GM12878 (cell line): ENCODE measurements around the gene KLF9. TPM values are rescaled to one million over a fixed set of nuclear protein-coding genes. Genes with fewer than 3 reads are reported as not detected.

Experiments
- ATAC-seq: fragments of 200-7000 bp; cut with Tn5 transposase; 3 replicates; pipeline ENCODE4 v1.9.1; 2020; ENCODE audit warnings: mild to moderate bottlenecking, moderate library complexity
- BruUV-seq: library from RNA; stranded (reverse); fragments of 400-500 nt; replicated peaks from 2 replicates; lab custom pipeline; 2021; lab: Mats Ljungman, UMichigan
- CTCF ChIA-PET: fragments of 300-600 bp; sonication (Branson Sonifier 250); formaldehyde crosslinking; extraction: SDS; loops from one replicate; lab custom pipeline; 2021; ENCODE audit warnings: inconsistent platforms; lab: Yijun Ruan, JAX
- POLR2A ChIA-PET: fragments of 350-600 bp; formaldehyde crosslinking; extraction: SDS; loops from one replicate; lab custom pipeline; 2021; ENCODE audit warnings: inconsistent platforms; lab: Charles Lee
- RAD21 ChIA-PET: fragments of 300-600 bp; sonication (Branson Sonifier 250); formaldehyde crosslinking; loops from one replicate; lab custom pipeline; 2023; ENCODE audit warnings: antibody characterized with exemption; ENCODE audit not compliant: unreplicated experiment; lab: Charles Lee
- SMC1A ChIA-PET: fragments of 300-600 bp; sonication (Branson Sonifier 250); formaldehyde crosslinking; loops from one replicate; lab custom pipeline; 2023; ENCODE audit not compliant: unreplicated experiment, uncharacterized antibody; lab: Charles Lee
- DNase-seq: peaks from one replicate; pipeline ENCODE4 v3.0.0-alpha.2; 2011; ENCODE audit warnings: low read depth, low spot score
- FAIRE-seq: peaks from 3 replicates; lab custom pipeline; 2011; peaks lifted over from hg19 to GRCh38; lab: Jason Lieb, UNC
- H2AFZ ChIP-seq: 2 replicates; pipeline ENCODE4 v1.6.0; 2011; ENCODE audit warnings: low read depth, low read length, control low read depth; ENCODE audit not compliant: control insufficient read depth
- H3K27ac ChIP-seq: 2 replicates; pipeline ENCODE4 v1.5.1; 2011; ENCODE audit warnings: control low read depth; ENCODE audit not compliant: control insufficient read depth, insufficient read depth
- H3K27me3 ChIP-seq, 2 experiments: replicated peaks in 1 of 2; 2 replicates each; pipeline versions ENCODE4 v1.6.0 to v1.6.1; 2011; ENCODE audit warnings: low read length in 1 of 2; ENCODE audit not compliant: control insufficient read depth in 2 of 2, insufficient read depth in 2 of 2
- H3K36me3 ChIP-seq, 2 experiments: 2 replicates each; pipeline ENCODE4 v1.5.1; 2011; ENCODE audit warnings: low read length in 1 of 2; ENCODE audit not compliant: control insufficient read depth in 2 of 2, insufficient read depth in 2 of 2
- H3K4me1 ChIP-seq: 2 replicates; pipeline ENCODE4 v1.6.1; 2011; ENCODE audit warnings: mild to moderate bottlenecking, low read length, moderate library complexity, mixed read lengths; ENCODE audit not compliant: control insufficient read depth, insufficient read depth
- H3K4me2 ChIP-seq: 2 replicates; pipeline ENCODE4 v1.6.0; 2011; ENCODE audit warnings: control low read depth; ENCODE audit not compliant: control insufficient read depth, insufficient read depth
- H3K4me3 ChIP-seq: fragments of 200-600 bp; sonication (generic); 2 replicates; pipeline ENCODE4 v1.5.1; 2016
- H3K79me2 ChIP-seq: 2 replicates; pipeline ENCODE4 v1.6.0; 2011; ENCODE audit warnings: low read length; ENCODE audit not compliant: control insufficient read depth, insufficient read depth
- H3K9ac ChIP-seq: 2 replicates; pipeline ENCODE4 v1.8.0; 2011; ENCODE audit warnings: low read length, control low read depth, mixed read lengths; ENCODE audit not compliant: control insufficient read depth, insufficient read depth
- H3K9me3 ChIP-seq: replicated peaks from 3 replicates; pipeline ENCODE4 v1.5.1; 2011; ENCODE audit warnings: mild to moderate bottlenecking, low read length; ENCODE audit not compliant: control insufficient read depth, insufficient read depth
- H4K20me1 ChIP-seq: 2 replicates; pipeline ENCODE4 v1.6.0; 2011; ENCODE audit not compliant: control insufficient read depth, insufficient read depth
- ATF3 ChIP-seq: IDR thresholded peaks from 2 replicates; pipeline ENCODE4 v1.6.1; 2011; ENCODE audit warnings: low read depth, mild to moderate bottlenecking, low read length, moderate library complexity, borderline replicate concordance; ENCODE audit errors: extremely low read depth
- DPF2 ChIP-seq: fragments of 450-650 bp; IDR thresholded peaks from 2 replicates; pipeline ENCODE4 v1.6.1; 2017; ENCODE audit warnings: mild to moderate bottlenecking
- ZSCAN29 ChIP-seq: fragments of 450-650 bp; IDR thresholded peaks from 2 replicates; pipeline ENCODE4 v1.6.1; 2017; ENCODE audit warnings: mild to moderate bottlenecking, moderate library complexity
- whole genome bisulfite sequencing: methylation state at CpG from one replicate; pipeline ENCODE4 v1.1.6; 2016; ENCODE audit warnings: low lambda C conversion rate; ENCODE audit not compliant: insufficient replicate concordance, insufficient coverage; ENCODE audit errors: missing lambda C conversion rate; 5-methylcytosine and 5-hydroxymethylcytosine counted together
- in situ Hi-C: fragments of 300-500 bp; cut with MboI; formaldehyde crosslinking; loops from 9 replicates; pipeline ENCODE4 v1.14.3; 2018; ENCODE audit warnings: mixed read lengths
- intact Hi-C: fragments of 100-400 bp; cut with micrococcal nuclease; formaldehyde crosslinking; loops from one replicate; pipeline ENCODE4 v1.14.2; 2022; ENCODE audit not compliant: unreplicated experiment
- polyA plus RNA-seq, 11 experiments: library from polyadenylated mRNA; depleted of rRNA in 4 of 11; unstranded in 6 of 11; stranded (reverse) in 5 of 11; fragments of >200 nt; fragmentation: Nextera tagmentation in 4 of 11; fragmentation: Illumina TruSeq in 1 of 11; extraction: Ambion mirVana in 4 of 11; extraction: Trizol in 1 of 11; gene quantifications; 1 replicate in 1 of 11; 2 replicates in 10 of 11; pipeline versions ENCODE4 v1.2.1 to v1.2.3, GENCODE V29; 2011 to 2016; ENCODE audit warnings: inconsistent platforms in 2 of 11, missing spikeins in 2 of 11, low read depth in 1 of 11
- total RNA-seq, 4 experiments: library from RNA; depleted of rRNA in 3 of 4; stranded (reverse); fragments of >200 nt in 3 of 4; fragmentation: Illumina TruSeq in 1 of 4; extraction: Trizol in 1 of 4; gene quantifications; 2 replicates each; pipeline versions ENCODE4 v1.2.1 to v1.2.3, GENCODE V29; 2013 to 2021
- TF ChIP-seq, protein P1 (sequence below): IDR thresholded peaks from 2 replicates; pipeline ENCODE4 v1.6.1; 2011; ENCODE audit warnings: borderline replicate concordance, low read depth, mild to moderate bottlenecking, moderate library complexity, low read length; ENCODE audit not compliant: insufficient read depth, poor library complexity, severe bottlenecking

The KLF9 gene
- total and polyA plus RNA-seq, 10 of the 15 experiments (the other 5 are each of a cell fraction or from before 2014, with no cell fraction given): 0.09 to 0.96 (median 0.83) TPM

DNA sequence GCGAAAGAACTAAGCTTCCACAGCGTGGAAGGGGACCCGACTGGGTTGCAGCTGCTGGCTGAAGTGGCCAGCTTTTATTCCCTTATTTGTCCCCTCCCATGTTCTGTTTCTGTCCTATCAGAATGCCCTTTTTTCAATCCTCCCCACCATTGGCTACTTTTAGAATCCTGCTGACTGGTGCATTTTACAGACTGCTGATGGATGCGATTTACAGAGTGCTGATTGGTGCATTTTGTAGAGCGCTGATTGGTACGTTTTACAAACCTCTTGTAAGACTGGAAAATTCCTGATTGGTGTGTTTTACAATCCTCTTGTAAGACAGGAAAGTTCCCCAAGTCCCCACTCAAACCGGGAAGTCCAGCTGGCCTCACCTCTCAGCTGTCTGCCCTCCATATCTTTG is 50.7 kb downstream of the KLF9 start:
- BruUV-seq: no TSS peak
- WGBS: 100% methylated on average over 7 of the region's 7 CpGs

GRCh38 chr9:70362952-70363351 is 51.5 kb downstream of the KLF9 start:
- no peak overlapping the region for H3K4me2 ChIP-seq
- intact Hi-C loops: no loop called here
- H3K27me3 ChIP-seq: no peaks in the 10 kb centered on the region
- WGBS: 92% methylated on average over 7 of the region's 7 CpGs
- POLR2A ChIA-PET: no interaction called here
- no peak overlapping the region for H3K9ac ChIP-seq
- in situ Hi-C loops: no loop called here
- DNase-seq: no peak
- no peak for TF ChIP-seq ATF3
- H3K4me1 ChIP-seq: no peaks in the 10 kb centered on the region
- FAIRE-seq: no peak
- RAD21 ChIA-PET: no interaction called here
- CTCF ChIA-PET: interaction anchor here (1.8 kb wide), 1 partner anchor 240 kb away, joined by 4 read pairs; no protein-coding TSS in a partner anchor
- no TSS peak for BruUV-seq
- no peaks in the 10 kb centered on the region for H3K79me2 ChIP-seq
- no peak overlapping the region for H3K27ac ChIP-seq
- no peak overlapping the region for H3K4me3 ChIP-seq
- SMC1A ChIA-PET: no interaction called here
- H4K20me1 ChIP-seq: no peaks in the 10 kb centered on the region
- H2AFZ ChIP-seq: no peak overlapping the region
- H3K36me3 ChIP-seq: no peaks in the 10 kb centered on the region
- H3K9me3 ChIP-seq: no peaks in the 10 kb centered on the region
- ATAC-seq: no peak

More for the DNA sequence above, 50.7 kb downstream of the KLF9 start:
- CTCF ChIA-PET: interaction anchor here (1.8 kb wide), 1 partner anchor 239 kb away, joined by 4 read pairs; no protein-coding TSS in a partner anchor
- DNase-seq: no peak
- Histone ChIP-seq H3K4me1 (no peaks in the 10 kb centered on the region), H3K4me3 (no peak overlapping the region), H3K9me3 (no peaks in the 10 kb centered on the region), H3K27me3 (no peaks in the 10 kb centered on the region), H3K36me3 (no peaks in the 10 kb centered on the region), H3K27ac (no peak overlapping the region), H4K20me1 (no peaks in the 10 kb centered on the region), H2AFZ (no peak overlapping the region), H3K4me2 (no peak overlapping the region), H3K79me2 (no peaks in the 10 kb centered on the region), H3K9ac (no peak overlapping the region)
- SMC1A ChIA-PET: interaction anchor here (0.7 kb wide), 1 partner anchor 27 kb away, joined by 3 read pairs; no protein-coding TSS in a partner anchor
- TF ChIP-seq ZSCAN29 (no peak), DPF2 (no peak)
- TF ChIP-seq, protein P1, sequence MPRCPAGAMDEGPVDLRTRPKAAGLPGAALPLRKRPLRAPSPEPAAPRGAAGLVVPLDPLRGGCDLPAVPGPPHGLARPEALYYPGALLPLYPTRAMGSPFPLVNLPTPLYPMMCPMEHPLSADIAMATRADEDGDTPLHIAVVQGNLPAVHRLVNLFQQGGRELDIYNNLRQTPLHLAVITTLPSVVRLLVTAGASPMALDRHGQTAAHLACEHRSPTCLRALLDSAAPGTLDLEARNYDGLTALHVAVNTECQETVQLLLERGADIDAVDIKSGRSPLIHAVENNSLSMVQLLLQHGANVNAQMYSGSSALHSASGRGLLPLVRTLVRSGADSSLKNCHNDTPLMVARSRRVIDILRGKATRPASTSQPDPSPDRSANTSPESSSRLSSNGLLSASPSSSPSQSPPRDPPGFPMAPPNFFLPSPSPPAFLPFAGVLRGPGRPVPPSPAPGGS: no peak
- in situ Hi-C loops: no loop called here
- POLR2A ChIA-PET: interaction anchor here (0.7 kb wide), 1 partner anchor 128 kb away, joined by 3 read pairs; no protein-coding TSS in a partner anchor
- FAIRE-seq: no peak
- intact Hi-C loops: no loop called here
- RAD21 ChIA-PET: interaction anchor here (1.0 kb wide), 1 partner anchor 8 kb away, joined by 4 read pairs; no protein-coding TSS in a partner anchor
- no peak for ATAC-seq
